A549 treated with AZD9567 at 1 μM for 4 hours (cell line): ENCODE measurements around the gene ZNF334. TPM values are rescaled to one million over a fixed set of nuclear protein-coding genes. Genes with fewer than 3 reads are reported as not detected.

Experiments used
- total RNA-seq: library from RNA; stranded (reverse); fragments of 200-300 nt; extraction: Qiagen RNA extraction; gene quantifications from 5 replicates; pipeline ENCODE4 v1.2.3, GENCODE V29; 2022; ENCODE audit not compliant: insufficient read depth

The ZNF334 gene
- not detected in 5 replicates for total RNA-seq

GRCh38 chr20:46512943-46513844 lies at the start of gene ZNF334:
Gene ZNF334, minus strand, starts transcription at chr20:46513559. Its CDS starts 1,457 bp downstream, at chr20:46512102.

DNA sequence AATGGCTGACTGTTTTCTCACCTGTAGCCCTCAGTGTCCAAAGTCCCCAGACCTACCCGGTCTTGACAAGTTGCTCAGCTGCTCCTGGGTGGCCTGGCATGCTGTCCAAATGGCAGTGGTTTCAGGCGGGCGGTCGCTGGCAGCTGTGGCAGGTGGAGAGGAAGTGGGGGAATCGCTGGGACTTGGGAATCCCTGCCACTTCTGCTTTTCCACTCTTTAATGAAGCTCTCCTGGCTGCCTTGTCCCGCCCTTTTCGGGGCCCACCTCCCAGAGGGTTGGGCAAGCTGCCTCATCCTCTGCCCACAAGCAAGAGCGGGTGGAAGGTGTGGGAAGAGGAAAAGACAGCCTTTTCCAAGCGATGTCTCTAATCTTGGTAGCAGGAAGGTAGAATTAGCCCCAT lies 37.1 kb upstream of the ZNF334 start, which contains the start of gene OCSTAMP:
OCSTAMP (minus strand) TSS at position 194 of the 400 bp plus-strand sequence; CDS start at position 100, 94 bp downstream.

Other genes with a start within 250 kb of the ZNF334 start
- gene CDH22, start 205.1 kb downstream of the ZNF334 start, total RNA-seq, result 0.03 to 0.05 TPM (median 0.05 TPM) in 3 of 5 replicates, not detected in the others
- 21.5 to 28.9 TPM (median 22.4 TPM) in 5 replicates for gene ELMO2, start 106.9 kb downstream of the ZNF334 start, total RNA-seq
- gene OCSTAMP, start 37.1 kb upstream of the ZNF334 start, total RNA-seq, result not detected in 5 replicates
- 0.03 to 0.11 TPM (median 0.05 TPM) in 3 of 5 replicates, not detected in the others for gene SLC13A3, start 137.9 kb upstream of the ZNF334 start, total RNA-seq
- 8.6 to 14.8 TPM (median 13.8 TPM) in 5 replicates for gene TP53RK, start 175.9 kb upstream of the ZNF334 start, total RNA-seq
- not detected in 5 replicates for gene SLC2A10, start 196.1 kb upstream of the ZNF334 start, total RNA-seq